H1 (cell line): ENCODE data around the gene CCDC12. TPM values are rescaled to one million over a fixed set of nuclear protein-coding genes. Genes with fewer than 3 reads are reported as not detected.

Experiments
- CHD1 ChIP-seq: IDR thresholded peaks from 2 replicates; pipeline ENCODE4 v1.6.1; 2012; ENCODE audit warnings: low read depth, low read length, improper control_type of control experiment
- EGR1 ChIP-seq: IDR thresholded peaks from 2 replicates; pipeline ENCODE4 v1.6.1; 2011; ENCODE audit warnings: low read depth, low read length, borderline replicate concordance
- POU5F1 ChIP-seq: IDR thresholded peaks from 2 replicates; pipeline ENCODE4 v1.6.1; 2011; ENCODE audit warnings: low read depth, mild to moderate bottlenecking, low read length, moderate library complexity
- SAP30 ChIP-seq: fragments of 300-600 bp; sonication (generic); IDR thresholded peaks from 2 replicates; pipeline ENCODE4 v1.7.1; 2012; ENCODE audit warnings: low read length, moderate library complexity, mild to moderate bottlenecking, inconsistent platforms; ENCODE audit not compliant: insufficient read depth, insufficient replicate concordance
- TAF1 ChIP-seq: IDR thresholded peaks from 2 replicates; pipeline ENCODE4 v1.6.1; 2011; ENCODE audit warnings: mild to moderate bottlenecking, low read depth, low read length
- TCF12 ChIP-seq: IDR thresholded peaks from 2 replicates; pipeline ENCODE4 v1.6.1; 2011; ENCODE audit warnings: low read depth, mild to moderate bottlenecking, low read length
- polyA plus RNA-seq, 7 experiments: library from polyadenylated mRNA; depleted of rRNA in 3 of 7; stranded (reverse) in 5 of 7; unstranded in 2 of 7; fragments of >200 nt in 5 of 7; fragments of 200-250 nt in 2 of 7; gene quantifications; 1 replicate in 5 of 7; 2 replicates in 1 of 7; 4 replicates in 1 of 7; pipeline versions ENCODE4 v1.2.1 to v1.2.3, GENCODE V29; 2011 to 2013; ENCODE audit warnings: missing spikeins in 2 of 7, mixed read lengths in 2 of 7
- total RNA-seq: library from RNA; stranded (reverse); fragmentation: NEBNext Ultra II Directional; extraction: Animal tissue kit (Norgen Biotek cat#: 25700); gene quantifications from 2 replicates; pipeline ENCODE4 v1.2.1, GENCODE V29; 2021
- TF ChIP-seq, protein P1 (sequence below): fragments of 300-600 bp; sonication (generic); IDR thresholded peaks from 2 replicates; pipeline ENCODE4 v1.7.1; 2012; ENCODE audit warnings: low read length, moderate library complexity, mild to moderate bottlenecking, inconsistent platforms; ENCODE audit not compliant: insufficient replicate concordance

Gene CCDC12
- total and polyA plus RNA-seq, 2 of the 8 experiments (the other 6 are each of a cell fraction or from before 2014, with no cell fraction given) = 29.5 to 41.3 TPM

DNA sequence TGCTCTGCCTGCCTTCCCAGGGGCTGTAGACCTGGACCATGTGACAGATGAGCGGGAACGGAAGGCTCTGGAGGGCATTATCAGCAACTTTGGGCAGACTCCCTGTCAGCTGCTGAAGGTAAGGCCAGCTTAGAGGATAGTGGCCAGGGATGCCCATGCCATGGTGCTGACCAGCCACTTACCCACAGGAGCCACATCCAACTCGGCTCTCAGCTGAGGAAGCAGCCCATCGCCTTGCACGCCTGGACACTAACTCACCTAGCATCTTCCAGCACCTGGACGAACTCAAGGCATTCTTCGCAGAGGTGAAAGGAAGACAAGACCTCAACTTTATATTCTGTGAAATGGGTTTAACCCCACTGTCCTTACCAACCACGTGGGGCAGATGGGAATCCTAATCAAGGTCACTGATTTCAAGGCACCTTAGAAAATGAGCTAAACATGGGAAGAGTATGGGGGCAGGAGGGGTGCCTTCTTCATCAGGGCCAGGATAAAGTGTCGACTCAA lies 29.7 kb upstream of the CCDC12 start (continued):
- TF ChIP-seq, protein P1, sequence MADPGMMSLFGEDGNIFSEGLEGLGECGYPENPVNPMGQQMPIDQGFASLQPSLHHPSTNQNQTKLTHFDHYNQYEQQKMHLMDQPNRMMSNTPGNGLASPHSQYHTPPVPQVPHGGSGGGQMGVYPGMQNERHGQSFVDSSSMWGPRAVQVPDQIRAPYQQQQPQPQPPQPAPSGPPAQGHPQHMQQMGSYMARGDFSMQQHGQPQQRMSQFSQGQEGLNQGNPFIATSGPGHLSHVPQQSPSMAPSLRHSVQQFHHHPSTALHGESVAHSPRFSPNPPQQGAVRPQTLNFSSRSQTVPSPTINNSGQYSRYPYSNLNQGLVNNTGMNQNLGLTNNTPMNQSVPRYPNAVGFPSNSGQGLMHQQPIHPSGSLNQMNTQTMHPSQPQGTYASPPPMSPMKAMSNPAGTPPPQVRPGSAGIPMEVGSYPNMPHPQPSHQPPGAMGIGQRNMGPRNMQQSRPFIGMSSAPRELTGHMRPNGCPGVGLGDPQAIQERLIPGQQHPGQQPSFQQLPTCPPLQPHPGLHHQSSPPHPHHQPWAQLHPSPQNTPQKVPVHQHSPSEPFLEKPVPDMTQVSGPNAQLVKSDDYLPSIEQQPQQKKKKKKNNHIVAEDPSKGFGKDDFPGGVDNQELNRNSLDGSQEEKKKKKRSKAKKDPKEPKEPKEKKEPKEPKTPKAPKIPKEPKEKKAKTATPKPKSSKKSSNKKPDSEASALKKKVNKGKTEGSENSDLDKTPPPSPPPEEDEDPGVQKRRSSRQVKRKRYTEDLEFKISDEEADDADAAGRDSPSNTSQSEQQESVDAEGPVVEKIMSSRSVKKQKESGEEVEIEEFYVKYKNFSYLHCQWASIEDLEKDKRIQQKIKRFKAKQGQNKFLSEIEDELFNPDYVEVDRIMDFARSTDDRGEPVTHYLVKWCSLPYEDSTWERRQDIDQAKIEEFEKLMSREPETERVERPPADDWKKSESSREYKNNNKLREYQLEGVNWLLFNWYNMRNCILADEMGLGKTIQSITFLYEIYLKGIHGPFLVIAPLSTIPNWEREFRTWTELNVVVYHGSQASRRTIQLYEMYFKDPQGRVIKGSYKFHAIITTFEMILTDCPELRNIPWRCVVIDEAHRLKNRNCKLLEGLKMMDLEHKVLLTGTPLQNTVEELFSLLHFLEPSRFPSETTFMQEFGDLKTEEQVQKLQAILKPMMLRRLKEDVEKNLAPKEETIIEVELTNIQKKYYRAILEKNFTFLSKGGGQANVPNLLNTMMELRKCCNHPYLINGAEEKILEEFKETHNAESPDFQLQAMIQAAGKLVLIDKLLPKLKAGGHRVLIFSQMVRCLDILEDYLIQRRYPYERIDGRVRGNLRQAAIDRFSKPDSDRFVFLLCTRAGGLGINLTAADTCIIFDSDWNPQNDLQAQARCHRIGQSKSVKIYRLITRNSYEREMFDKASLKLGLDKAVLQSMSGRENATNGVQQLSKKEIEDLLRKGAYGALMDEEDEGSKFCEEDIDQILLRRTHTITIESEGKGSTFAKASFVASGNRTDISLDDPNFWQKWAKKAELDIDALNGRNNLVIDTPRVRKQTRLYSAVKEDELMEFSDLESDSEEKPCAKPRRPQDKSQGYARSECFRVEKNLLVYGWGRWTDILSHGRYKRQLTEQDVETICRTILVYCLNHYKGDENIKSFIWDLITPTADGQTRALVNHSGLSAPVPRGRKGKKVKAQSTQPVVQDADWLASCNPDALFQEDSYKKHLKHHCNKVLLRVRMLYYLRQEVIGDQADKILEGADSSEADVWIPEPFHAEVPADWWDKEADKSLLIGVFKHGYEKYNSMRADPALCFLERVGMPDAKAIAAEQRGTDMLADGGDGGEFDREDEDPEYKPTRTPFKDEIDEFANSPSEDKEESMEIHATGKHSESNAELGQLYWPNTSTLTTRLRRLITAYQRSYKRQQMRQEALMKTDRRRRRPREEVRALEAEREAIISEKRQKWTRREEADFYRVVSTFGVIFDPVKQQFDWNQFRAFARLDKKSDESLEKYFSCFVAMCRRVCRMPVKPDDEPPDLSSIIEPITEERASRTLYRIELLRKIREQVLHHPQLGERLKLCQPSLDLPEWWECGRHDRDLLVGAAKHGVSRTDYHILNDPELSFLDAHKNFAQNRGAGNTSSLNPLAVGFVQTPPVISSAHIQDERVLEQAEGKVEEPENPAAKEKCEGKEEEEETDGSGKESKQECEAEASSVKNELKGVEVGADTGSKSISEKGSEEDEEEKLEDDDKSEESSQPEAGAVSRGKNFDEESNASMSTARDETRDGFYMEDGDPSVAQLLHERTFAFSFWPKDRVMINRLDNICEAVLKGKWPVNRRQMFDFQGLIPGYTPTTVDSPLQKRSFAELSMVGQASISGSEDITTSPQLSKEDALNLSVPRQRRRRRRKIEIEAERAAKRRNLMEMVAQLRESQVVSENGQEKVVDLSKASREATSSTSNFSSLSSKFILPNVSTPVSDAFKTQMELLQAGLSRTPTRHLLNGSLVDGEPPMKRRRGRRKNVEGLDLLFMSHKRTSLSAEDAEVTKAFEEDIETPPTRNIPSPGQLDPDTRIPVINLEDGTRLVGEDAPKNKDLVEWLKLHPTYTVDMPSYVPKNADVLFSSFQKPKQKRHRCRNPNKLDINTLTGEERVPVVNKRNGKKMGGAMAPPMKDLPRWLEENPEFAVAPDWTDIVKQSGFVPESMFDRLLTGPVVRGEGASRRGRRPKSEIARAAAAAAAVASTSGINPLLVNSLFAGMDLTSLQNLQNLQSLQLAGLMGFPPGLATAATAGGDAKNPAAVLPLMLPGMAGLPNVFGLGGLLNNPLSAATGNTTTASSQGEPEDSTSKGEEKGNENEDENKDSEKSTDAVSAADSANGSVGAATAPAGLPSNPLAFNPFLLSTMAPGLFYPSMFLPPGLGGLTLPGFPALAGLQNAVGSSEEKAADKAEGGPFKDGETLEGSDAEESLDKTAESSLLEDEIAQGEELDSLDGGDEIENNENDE = no peak
- TF ChIP-seq EGR1 (no peak), POU5F1 (no peak), SAP30 (no peak), TCF12 (no peak), CHD1 (no peak), TAF1 (no peak)
